ENCODE results near the gene DUSP11.

Gene DUSP11

GRCh38 chr2:73776381-73776780 is 3.5 kb downstream of the DUSP11 start:
- Histone ChIP-seq H3K4me1 (ENCODE audit: control insufficient read depth in 1 of 2, insufficient read depth in 2 of 2, low read length in 2 of 2) (no peaks in the 10 kb centered on the region), H3K18ac (ENCODE audit: low read length) (no peak overlapping the region), H4K91ac (ENCODE audit: low read depth, low read length) (no peak overlapping the region), H3K27me3 (ENCODE audit: insufficient read depth, low read length) (no peaks in the 10 kb centered on the region), H2BK12ac (ENCODE audit: low read length) (no peak overlapping the region), H4K12ac (ENCODE audit: low read depth, low read length) (no peak overlapping the region), H3K79me1 (ENCODE audit: low read length) (peaks cover 3% of the 10 kb centered on the region), H3K23ac (ENCODE audit: low read length) (no peak overlapping the region), H2AFZ (ENCODE audit: insufficient read depth, low read length, poor library complexity) (no peak overlapping the region), H2BK120ac (ENCODE audit: insufficient read depth, low read length, poor library complexity) (no peak overlapping the region), H2AK5ac (ENCODE audit: low read length) (no peak overlapping the region), H2BK5ac (ENCODE audit: low read depth, low read length, poor library complexity) (no peak overlapping the region), H3K4ac (ENCODE audit: low read depth, low read length) (no peak overlapping the region), H3K4me3 (ENCODE audit: low read depth, low read length) (no peak overlapping the region), H3K9me3 (ENCODE audit: insufficient read depth, low read depth, low read length) (no peaks in the 10 kb centered on the region), H4K8ac (ENCODE audit: low read depth, low read length) (no peak overlapping the region), H3K27ac (ENCODE audit: low read depth, low read length) (no peak overlapping the region), H3K9ac (ENCODE audit: low read length) (no peak overlapping the region), H3K36me3 (ENCODE audit: control insufficient read depth in 1 of 2, insufficient read depth in 2 of 2, low read length in 2 of 2) (peaks cover 3 to 5% of the 10 kb centered on the region in 2 experiments), H3K79me2 (ENCODE audit: control insufficient read depth, insufficient read depth, low read length, poor library complexity) (peaks cover 4% of the 10 kb centered on the region), H3K14ac (ENCODE audit: low read length) (no peak overlapping the region), H3K4me2 (ENCODE audit: low read length) (no peak overlapping the region)
- WGBS (ENCODE audit: extremely low coverage, insufficient coverage, insufficient read length), result no CpG with 5 or more reads among the region's 4 CpGs
- peak in 1 of 2 donors; percentile 56 for DNase-seq

- H3K36me3 ChIP-seq (ENCODE audit: control insufficient read depth in 1 of 2, insufficient read depth in 2 of 2, low read length in 2 of 2), result peaks cover 10 to 18% of the 10 kb centered on the region in 2 experiments
- no peaks in the 10 kb centered on the region for H3K4me1 ChIP-seq (ENCODE audit: control insufficient read depth in 1 of 2, insufficient read depth in 2 of 2, low read length in 2 of 2)
Observed at GRCh38 chr2:73772819-73773218, 7.1 kb downstream of the DUSP11 start.

GRCh38 chr2:73770725-73771124 is 9.2 kb downstream of the DUSP11 start:
- Histone ChIP-seq H3K23ac (ENCODE audit: low read length) (no peak overlapping the region), H3K9me3 (ENCODE audit: insufficient read depth, low read depth, low read length) (no peaks in the 10 kb centered on the region)
- peak; percentile 36 to 73 for DNase-seq

More at GRCh38 chr2:73772819-73773218, 7.1 kb downstream of the DUSP11 start:
- Histone ChIP-seq H4K91ac (ENCODE audit: low read depth, low read length) (no peak overlapping the region), H3K23ac (ENCODE audit: low read length) (no peak overlapping the region), H4K8ac (ENCODE audit: low read depth, low read length) (no peak overlapping the region), H3K27me3 (ENCODE audit: insufficient read depth, low read length) (no peaks in the 10 kb centered on the region), H3K4me2 (ENCODE audit: low read length) (no peak overlapping the region), H3K9me3 (ENCODE audit: insufficient read depth, low read depth, low read length) (no peaks in the 10 kb centered on the region), H3K27ac (ENCODE audit: low read depth, low read length) (no peak overlapping the region), H2BK120ac (ENCODE audit: insufficient read depth, low read length, poor library complexity) (no peak overlapping the region), H2AK5ac (ENCODE audit: low read length) (no peak overlapping the region), H3K14ac (ENCODE audit: low read length) (no peak overlapping the region), H3K4me3 (ENCODE audit: low read depth, low read length) (no peak overlapping the region), H3K79me1 (ENCODE audit: low read length) (no peaks in the 10 kb centered on the region), H3K79me2 (ENCODE audit: control insufficient read depth, insufficient read depth, low read length, poor library complexity) (no peaks in the 10 kb centered on the region), H2BK5ac (ENCODE audit: low read depth, low read length, poor library complexity) (no peak overlapping the region), H3K4ac (ENCODE audit: low read depth, low read length) (no peak overlapping the region), H2AFZ (ENCODE audit: insufficient read depth, low read length, poor library complexity) (no peak overlapping the region), H3K18ac (ENCODE audit: low read length) (no peak overlapping the region), H3K9ac (ENCODE audit: low read length) (no peak overlapping the region), H4K12ac (ENCODE audit: low read depth, low read length) (no peak overlapping the region), H2BK12ac (ENCODE audit: low read length) (no peak overlapping the region)
- no peak for DNase-seq

GRCh38 chr2:73766994-73767393 is 12.9 kb downstream of the DUSP11 start:
- no peaks in the 10 kb centered on the region for H3K27me3 ChIP-seq (ENCODE audit: insufficient read depth, low read length)
- no peak overlapping the region for H2BK12ac ChIP-seq (ENCODE audit: low read length)

More at GRCh38 chr2:73770725-73771124, 9.2 kb downstream of the DUSP11 start:
- H4K8ac ChIP-seq (ENCODE audit: low read depth, low read length), result no peak overlapping the region
- no peak overlapping the region for H3K4me2 ChIP-seq (ENCODE audit: low read length)
- H3K14ac ChIP-seq (ENCODE audit: low read length), result no peak overlapping the region
- H2BK12ac ChIP-seq (ENCODE audit: low read length), result no peak overlapping the region
- H3K27me3 ChIP-seq (ENCODE audit: insufficient read depth, low read length), result no peaks in the 10 kb centered on the region
- H2BK5ac ChIP-seq (ENCODE audit: low read depth, low read length, poor library complexity), result no peak overlapping the region
- H3K27ac ChIP-seq (ENCODE audit: low read depth, low read length), result no peak overlapping the region
- H3K4ac ChIP-seq (ENCODE audit: low read depth, low read length), result no peak overlapping the region
- no peak overlapping the region for H3K9ac ChIP-seq (ENCODE audit: low read length)
- H3K79me1 ChIP-seq (ENCODE audit: low read length), result no peaks in the 10 kb centered on the region
- H4K91ac ChIP-seq (ENCODE audit: low read depth, low read length), result no peak overlapping the region
- H2BK120ac ChIP-seq (ENCODE audit: insufficient read depth, low read length, poor library complexity), result no peak overlapping the region
- WGBS (ENCODE audit: extremely low coverage, insufficient coverage, insufficient read length), result no CpG with 5 or more reads among the region's 3 CpGs
- H3K18ac ChIP-seq (ENCODE audit: low read length), result no peak overlapping the region
- no peak overlapping the region for H4K12ac ChIP-seq (ENCODE audit: low read depth, low read length)
- H2AK5ac ChIP-seq (ENCODE audit: low read length), result no peak overlapping the region
- no peak overlapping the region for H2AFZ ChIP-seq (ENCODE audit: insufficient read depth, low read length, poor library complexity)
- peaks cover 7 to 18% of the 10 kb centered on the region in 2 experiments for H3K36me3 ChIP-seq (ENCODE audit: control insufficient read depth in 1 of 2, insufficient read depth in 2 of 2, low read length in 2 of 2)
- no peaks in the 10 kb centered on the region for H3K79me2 ChIP-seq (ENCODE audit: control insufficient read depth, insufficient read depth, low read length, poor library complexity)
- no peaks in the 10 kb centered on the region for H3K4me1 ChIP-seq (ENCODE audit: control insufficient read depth in 1 of 2, insufficient read depth in 2 of 2, low read length in 2 of 2)
- no peak overlapping the region for H3K4me3 ChIP-seq (ENCODE audit: low read depth, low read length)

More at GRCh38 chr2:73766994-73767393, 12.9 kb downstream of the DUSP11 start:
- Histone ChIP-seq H3K9ac (ENCODE audit: low read length) (no peak overlapping the region), H2BK5ac (ENCODE audit: low read depth, low read length, poor library complexity) (no peak overlapping the region), H4K91ac (ENCODE audit: low read depth, low read length) (no peak overlapping the region), H3K79me2 (ENCODE audit: control insufficient read depth, insufficient read depth, low read length, poor library complexity) (no peaks in the 10 kb centered on the region), H2AK5ac (ENCODE audit: low read length) (no peak overlapping the region), H3K79me1 (ENCODE audit: low read length) (no peaks in the 10 kb centered on the region), H3K36me3 (ENCODE audit: control insufficient read depth in 1 of 2, insufficient read depth in 2 of 2, low read length in 2 of 2) (peaks cover 15 to 27% of the 10 kb centered on the region in 2 experiments), H3K4me1 (ENCODE audit: control insufficient read depth in 1 of 2, insufficient read depth in 2 of 2, low read length in 2 of 2) (no peaks in the 10 kb centered on the region), H2AFZ (ENCODE audit: insufficient read depth, low read length, poor library complexity) (no peak overlapping the region), H3K23ac (ENCODE audit: low read length) (no peak overlapping the region), H3K18ac (ENCODE audit: low read length) (no peak overlapping the region), H3K4me3 (ENCODE audit: low read depth, low read length) (no peak overlapping the region), H3K14ac (ENCODE audit: low read length) (no peak overlapping the region), H3K4me2 (ENCODE audit: low read length) (no peak overlapping the region), H4K8ac (ENCODE audit: low read depth, low read length) (no peak overlapping the region), H3K4ac (ENCODE audit: low read depth, low read length) (no peak overlapping the region), H3K27ac (ENCODE audit: low read depth, low read length) (no peak overlapping the region), H4K12ac (ENCODE audit: low read depth, low read length) (no peak overlapping the region), H3K9me3 (ENCODE audit: insufficient read depth, low read depth, low read length) (no peaks in the 10 kb centered on the region), H2BK120ac (ENCODE audit: insufficient read depth, low read length, poor library complexity) (no peak overlapping the region)
- WGBS (ENCODE audit: extremely low coverage, insufficient coverage, insufficient read length), result 100% methylated on average over 1 of the region's 4 CpGs
- DNase-seq, result no peak

Data from trophoblast cell (in vitro differentiated cells and primary cell).